Astrocyte (in vitro differentiated cells and primary cell): Measurements from ENCODE around the gene C13orf46. TPM values are rescaled to one million over a fixed set of nuclear protein-coding genes. Genes with fewer than 3 reads are reported as not detected.

Experiments
- DNase-seq: peaks from one replicate; pipeline ENCODE4 v3.0.0-alpha.2; 2010; ENCODE audit warnings: low read depth
- FAIRE-seq: peaks from 2 replicates; lab custom pipeline; 2011; peaks lifted over from hg19 to GRCh38; lab: Jason Lieb, UNC
- H2AFZ ChIP-seq: 2 replicates; pipeline ENCODE4 v1.6.0; 2012; ENCODE audit warnings: low read depth, low read length, inconsistent platforms
- H3K27ac ChIP-seq: 2 replicates; pipeline ENCODE4 v1.5.1; 2011; ENCODE audit warnings: low read depth, low read length, inconsistent platforms
- H3K27me3 ChIP-seq: 2 replicates; pipeline ENCODE4 v1.6.0; 2011; ENCODE audit warnings: low read length, inconsistent platforms; ENCODE audit not compliant: insufficient read depth
- H3K36me3 ChIP-seq: 2 replicates; pipeline ENCODE4 v1.5.1; 2011; ENCODE audit warnings: low read length, inconsistent platforms; ENCODE audit not compliant: insufficient read depth
- H3K4me1 ChIP-seq: 2 replicates; pipeline ENCODE4 v1.5.1; 2011; ENCODE audit warnings: low read length, inconsistent platforms; ENCODE audit not compliant: insufficient read depth
- H3K4me2 ChIP-seq: 2 replicates; pipeline ENCODE4 v1.6.0; 2012; ENCODE audit warnings: low read length, inconsistent platforms
- H3K4me3 ChIP-seq: 2 replicates; pipeline ENCODE4 v1.5.1; 2011; ENCODE audit warnings: low read depth, mild to moderate bottlenecking, low read length, inconsistent platforms; ENCODE audit not compliant: insufficient read depth
- H3K79me2 ChIP-seq: 2 replicates; pipeline ENCODE4 v1.6.0; 2012; ENCODE audit warnings: mild to moderate bottlenecking, low read length, inconsistent platforms; ENCODE audit not compliant: insufficient read depth
- H3K9ac ChIP-seq: 2 replicates; pipeline ENCODE4 v1.6.0; 2012; ENCODE audit warnings: mild to moderate bottlenecking, low read length, inconsistent platforms
- H3K9me3 ChIP-seq: 2 replicates; pipeline ENCODE4 v1.5.1; 2012; ENCODE audit warnings: low read depth, mild to moderate bottlenecking, low read length, inconsistent platforms; ENCODE audit not compliant: insufficient read depth
- H4K20me1 ChIP-seq: 2 replicates; pipeline ENCODE4 v1.6.0; 2012; ENCODE audit warnings: low read length, inconsistent platforms; ENCODE audit not compliant: insufficient read depth
- H3K27ac Mint-ChIP-seq: one replicate; pipeline ENCODE4 v1.8.0; 2021; ENCODE audit warnings: mild to moderate bottlenecking, mixed read lengths; ENCODE audit not compliant: unreplicated experiment
- H3K27me3 Mint-ChIP-seq: one replicate; pipeline ENCODE4 v1.8.0; 2021; ENCODE audit warnings: low read depth, mixed read lengths; ENCODE audit not compliant: unreplicated experiment
- H3K36me3 Mint-ChIP-seq: one replicate; pipeline ENCODE4 v1.8.0; 2021; ENCODE audit warnings: low read depth, mixed read lengths; ENCODE audit not compliant: unreplicated experiment
- H3K4me1 Mint-ChIP-seq: one replicate; pipeline ENCODE4 v1.8.0; 2021; ENCODE audit warnings: low read depth, mixed read lengths; ENCODE audit not compliant: unreplicated experiment
- H3K4me3 Mint-ChIP-seq: one replicate; pipeline ENCODE4 v1.8.0; 2021; ENCODE audit warnings: mild to moderate bottlenecking, moderate library complexity, mixed read lengths; ENCODE audit not compliant: unreplicated experiment
- H3K9me3 Mint-ChIP-seq: one replicate; pipeline ENCODE4 v1.8.0; 2021; ENCODE audit warnings: mild to moderate bottlenecking, mixed read lengths; ENCODE audit not compliant: unreplicated experiment
- EZH2 ChIP-seq: IDR thresholded peaks from 2 replicates; pipeline ENCODE4 v1.6.1; 2012; ENCODE audit warnings: mild to moderate bottlenecking, low read length, inconsistent platforms; ENCODE audit not compliant: insufficient read depth
- total RNA-seq: library from RNA; stranded (reverse); gene quantifications from 2 replicates; pipeline ENCODE4 v1.2.1, GENCODE V29; 2021
- TF ChIP-seq, protein P1 (sequence below): IDR thresholded peaks from 2 replicates; pipeline ENCODE4 v1.5.1; 2011; ENCODE audit warnings: low read depth, mild to moderate bottlenecking, inconsistent platforms, low read length, moderate library complexity; ENCODE audit not compliant: insufficient read depth

C13orf46 gene
- total RNA-seq, 1 donor from 2014 or later, result 5.0 TPM

DNA sequence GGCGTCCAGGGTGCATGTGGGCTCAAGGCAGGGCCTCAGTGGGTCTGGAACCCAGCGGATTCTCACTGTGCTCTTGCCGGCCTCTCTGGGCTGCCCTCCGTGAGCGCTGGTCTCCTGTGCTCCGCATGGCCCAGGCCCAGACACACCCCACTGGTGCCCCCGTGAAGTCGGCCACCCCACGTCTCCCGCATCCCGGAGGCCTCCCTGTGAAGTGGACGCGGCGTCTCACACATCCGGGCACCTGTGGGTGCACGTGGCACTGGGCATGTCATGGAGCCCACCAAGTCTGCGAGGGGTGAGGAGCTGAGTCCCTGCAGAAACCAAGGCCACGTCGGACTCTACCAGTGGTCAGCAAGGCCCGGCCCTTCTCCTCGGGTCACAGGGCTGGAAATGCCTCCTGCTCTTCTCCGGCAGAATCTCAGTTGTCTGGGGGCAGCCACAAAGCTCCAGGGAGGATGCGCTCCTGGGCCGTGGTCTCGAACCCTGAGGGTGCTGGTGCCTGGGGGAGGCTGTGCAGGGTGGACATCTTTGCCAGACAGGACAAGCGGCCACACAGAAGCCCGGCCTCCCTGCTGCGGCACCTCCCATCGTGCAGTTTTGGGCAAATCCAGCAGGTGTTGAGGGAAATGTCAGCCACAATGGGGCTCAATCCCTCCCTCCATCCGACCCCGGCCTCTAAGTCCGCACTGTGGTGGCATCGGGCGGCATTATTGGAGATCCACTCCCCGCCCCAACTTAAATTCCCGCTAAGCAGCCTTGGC, 2.2 kb downstream of the C13orf46 start:
- Mint-ChIP-seq H3K4me3 (no peak overlapping the region), H3K27ac (no peak overlapping the region), H3K9me3 (no peaks in the 10 kb centered on the region), H3K27me3 (no peaks in the 10 kb centered on the region), H3K4me1 (no peaks in the 10 kb centered on the region), H3K36me3 (peaks cover 14% of the 10 kb centered on the region)
- TF ChIP-seq, protein P1, sequence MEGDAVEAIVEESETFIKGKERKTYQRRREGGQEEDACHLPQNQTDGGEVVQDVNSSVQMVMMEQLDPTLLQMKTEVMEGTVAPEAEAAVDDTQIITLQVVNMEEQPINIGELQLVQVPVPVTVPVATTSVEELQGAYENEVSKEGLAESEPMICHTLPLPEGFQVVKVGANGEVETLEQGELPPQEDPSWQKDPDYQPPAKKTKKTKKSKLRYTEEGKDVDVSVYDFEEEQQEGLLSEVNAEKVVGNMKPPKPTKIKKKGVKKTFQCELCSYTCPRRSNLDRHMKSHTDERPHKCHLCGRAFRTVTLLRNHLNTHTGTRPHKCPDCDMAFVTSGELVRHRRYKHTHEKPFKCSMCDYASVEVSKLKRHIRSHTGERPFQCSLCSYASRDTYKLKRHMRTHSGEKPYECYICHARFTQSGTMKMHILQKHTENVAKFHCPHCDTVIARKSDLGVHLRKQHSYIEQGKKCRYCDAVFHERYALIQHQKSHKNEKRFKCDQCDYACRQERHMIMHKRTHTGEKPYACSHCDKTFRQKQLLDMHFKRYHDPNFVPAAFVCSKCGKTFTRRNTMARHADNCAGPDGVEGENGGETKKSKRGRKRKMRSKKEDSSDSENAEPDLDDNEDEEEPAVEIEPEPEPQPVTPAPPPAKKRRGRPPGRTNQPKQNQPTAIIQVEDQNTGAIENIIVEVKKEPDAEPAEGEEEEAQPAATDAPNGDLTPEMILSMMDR, result no peak
- TF ChIP-seq EZH2, result no peak
- Histone ChIP-seq H3K36me3 (peaks cover 8% of the 10 kb centered on the region), H3K27ac (no peak overlapping the region), H3K4me2 (no peak overlapping the region), H3K79me2 (no peaks in the 10 kb centered on the region), H4K20me1 (peaks cover 13% of the 10 kb centered on the region), H3K9me3 (no peaks in the 10 kb centered on the region), H3K27me3 (no peaks in the 10 kb centered on the region), H3K4me3 (no peak overlapping the region), H3K9ac (no peak overlapping the region), H3K4me1 (peaks cover 7% of the 10 kb centered on the region), H2AFZ (no peak overlapping the region)
- DNase-seq (no peak), FAIRE-seq (no peak)

DNA sequence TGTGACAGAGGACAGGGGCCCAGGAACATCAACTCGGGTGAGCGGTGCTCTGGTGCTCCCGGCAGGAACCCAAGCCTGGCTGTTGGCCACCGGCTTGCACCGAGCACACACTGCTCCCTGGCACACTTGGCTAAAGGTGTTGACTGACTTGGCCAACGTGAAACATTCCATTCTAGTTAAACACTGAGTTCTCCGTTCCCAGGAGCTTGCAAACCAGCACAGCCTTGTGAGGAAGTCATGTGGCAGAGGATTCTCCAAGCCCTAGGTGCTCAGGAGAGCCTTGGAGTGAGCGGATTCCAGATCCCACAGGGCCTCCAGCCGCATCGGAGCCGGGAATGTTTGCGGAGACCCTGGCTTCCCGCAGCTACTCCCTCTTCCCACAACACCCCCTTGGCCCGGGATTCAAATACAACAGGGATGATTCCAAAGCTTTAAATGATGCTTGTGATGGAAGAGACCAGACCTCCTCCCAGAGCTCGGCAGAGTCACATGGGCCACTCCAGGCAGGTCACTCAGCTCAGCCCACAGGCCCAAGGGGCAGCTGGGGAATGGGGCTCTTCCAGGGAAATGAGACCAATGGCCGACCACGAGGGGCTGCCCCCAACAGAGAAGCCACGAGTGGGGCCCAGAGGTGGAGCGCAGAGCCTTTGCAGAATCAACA, 2.9 kb downstream of the C13orf46 start:
- Histone ChIP-seq H3K9ac (no peak overlapping the region), H3K79me2 (no peaks in the 10 kb centered on the region), H3K4me1 (peaks cover 4% of the 10 kb centered on the region), H3K4me3 (no peak overlapping the region), H3K27me3 (no peaks in the 10 kb centered on the region), H4K20me1 (peaks cover 13% of the 10 kb centered on the region), H3K9me3 (no peaks in the 10 kb centered on the region), H3K4me2 (no peak overlapping the region), H3K36me3 (peaks cover 10% of the 10 kb centered on the region), H2AFZ (no peak overlapping the region), H3K27ac (no peak overlapping the region)
- Mint-ChIP-seq H3K27me3 (no peaks in the 10 kb centered on the region), H3K4me3 (no peak overlapping the region), H3K36me3 (peaks cover 14% of the 10 kb centered on the region), H3K27ac (peak overlapping the region; percentile 34), H3K4me1 (no peaks in the 10 kb centered on the region), H3K9me3 (no peaks in the 10 kb centered on the region)
- TF ChIP-seq, protein P1, result no peak
- no peak for TF ChIP-seq EZH2
- FAIRE-seq (no peak), DNase-seq (peak; percentile 64)
